Osteocyte (in vitro differentiated cells): Measurements from ENCODE around the gene ARHGAP36. TPM values are rescaled to one million over a fixed set of nuclear protein-coding genes. Genes with fewer than 3 reads are reported as not detected.

Experiments used
- DNase-seq: peaks from one replicate; pipeline ENCODE4 v3.0.0; 2021; ENCODE audit warnings: mixed read lengths; ENCODE audit not compliant: unreplicated experiment; ENCODE audit errors: extremely low spot score
- H3K27ac Mint-ChIP-seq: one replicate; pipeline ENCODE4 v1.8.0; 2021; ENCODE audit warnings: mild to moderate bottlenecking, mixed read lengths; ENCODE audit not compliant: unreplicated experiment
- H3K27me3 Mint-ChIP-seq: one replicate; pipeline ENCODE4 v1.8.0; 2021; ENCODE audit warnings: mixed read lengths; ENCODE audit not compliant: unreplicated experiment
- H3K36me3 Mint-ChIP-seq: one replicate; pipeline ENCODE4 v1.8.0; 2021; ENCODE audit warnings: mixed read lengths; ENCODE audit not compliant: unreplicated experiment
- H3K4me1 Mint-ChIP-seq: one replicate; pipeline ENCODE4 v1.8.0; 2021; ENCODE audit warnings: mixed read lengths; ENCODE audit not compliant: unreplicated experiment
- H3K4me3 Mint-ChIP-seq: one replicate; pipeline ENCODE4 v1.8.0; 2021; ENCODE audit warnings: mild to moderate bottlenecking, moderate library complexity, mixed read lengths; ENCODE audit not compliant: unreplicated experiment
- H3K9me3 Mint-ChIP-seq: one replicate; pipeline ENCODE4 v1.8.0; 2021; ENCODE audit warnings: mixed read lengths; ENCODE audit not compliant: unreplicated experiment
- CTCF ChIP-seq: fragments of 200-600 bp; sonication (generic); IDR thresholded peaks from 2 replicates; pipeline ENCODE4 v1.5.0; 2021; ENCODE audit warnings: antibody characterized with exemption, mild to moderate bottlenecking, moderate library complexity
- total RNA-seq: library from RNA; stranded (reverse); gene quantifications from 2 replicates; pipeline ENCODE4 v1.2.1, GENCODE V29; 2021

Gene ARHGAP36
- total RNA-seq, 1 donor from 2014 or later, result not detected

GRCh38 chrX:131060147-131060546 lies 2.0 kb downstream of the ARHGAP36 start:
- Mint-ChIP-seq H3K36me3 (no peaks in the 10 kb centered on the region), H3K27ac (no peak overlapping the region), H3K4me1 (no peaks in the 10 kb centered on the region), H3K9me3 (no peaks in the 10 kb centered on the region), H3K27me3 (peaks cover 37% of the 10 kb centered on the region), H3K4me3 (no peak overlapping the region)
- no peak for DNase-seq
- no peak for TF ChIP-seq CTCF

- Mint-ChIP-seq H3K27ac (no peak overlapping the region), H3K4me1 (no peaks in the 10 kb centered on the region), H3K27me3 (peaks cover 41% of the 10 kb centered on the region), H3K36me3 (no peaks in the 10 kb centered on the region), H3K4me3 (no peak overlapping the region), H3K9me3 (no peaks in the 10 kb centered on the region)
- DNase-seq, result no peak
- TF ChIP-seq CTCF, result no peak
Observed at GRCh38 chrX:131061306-131061705, 3.2 kb downstream of the ARHGAP36 start.

- no peak for DNase-seq
- Mint-ChIP-seq H3K4me1 (no peaks in the 10 kb centered on the region), H3K27ac (no peak overlapping the region), H3K4me3 (no peak overlapping the region), H3K9me3 (no peaks in the 10 kb centered on the region), H3K36me3 (no peaks in the 10 kb centered on the region), H3K27me3 (peaks cover 38% of the 10 kb centered on the region)
- peak; percentile 22 for TF ChIP-seq CTCF
Observed at GRCh38 chrX:131063613-131064012, 5.5 kb downstream of the ARHGAP36 start.

GRCh38 chrX:131066237-131066636 lies 8.1 kb downstream of the ARHGAP36 start:
- no peak overlapping the region for H3K27ac Mint-ChIP-seq
- no peak for DNase-seq
- no peaks in the 10 kb centered on the region for H3K9me3 Mint-ChIP-seq
- no peak overlapping the region for H3K4me3 Mint-ChIP-seq
- H3K4me1 Mint-ChIP-seq, result no peaks in the 10 kb centered on the region
- no peaks in the 10 kb centered on the region for H3K36me3 Mint-ChIP-seq
- no peak for TF ChIP-seq CTCF
- H3K27me3 Mint-ChIP-seq, result peaks cover 37% of the 10 kb centered on the region

- no peak for TF ChIP-seq CTCF
- H3K27ac Mint-ChIP-seq, result no peak overlapping the region
Observed at GRCh38 chrX:131067216-131067615, 9.1 kb downstream of the ARHGAP36 start.

More at GRCh38 chrX:131067216-131067615, 9.1 kb downstream of the ARHGAP36 start:
- H3K4me3 Mint-ChIP-seq, result no peak overlapping the region
- no peaks in the 10 kb centered on the region for H3K4me1 Mint-ChIP-seq
- DNase-seq, result no peak
- H3K36me3 Mint-ChIP-seq, result no peaks in the 10 kb centered on the region
- H3K9me3 Mint-ChIP-seq, result no peaks in the 10 kb centered on the region
- peaks cover 47% of the 10 kb centered on the region for H3K27me3 Mint-ChIP-seq
